ENCODE results near the gene GOLGB1.

DNA sequence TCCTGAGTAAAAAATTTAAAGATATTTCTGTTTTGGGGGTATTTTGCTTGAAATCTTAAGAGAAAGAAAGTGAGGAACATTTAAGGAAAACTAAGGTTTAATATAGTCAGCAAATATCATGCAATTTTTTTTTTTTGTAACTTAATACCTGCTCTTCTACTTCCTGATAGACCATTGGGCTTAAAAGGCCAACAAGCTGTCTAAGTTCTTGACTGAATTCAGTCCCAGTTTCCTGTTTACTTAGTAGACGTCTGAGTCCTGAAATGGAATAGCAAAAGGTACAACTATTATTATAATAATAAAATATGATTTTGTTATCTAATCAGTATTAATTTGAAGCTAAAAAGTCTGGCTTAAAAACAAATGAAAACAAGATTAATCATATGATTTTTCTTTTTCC, 47.4 kb upstream of the GOLGB1 start:
- TF ChIP-seq, protein P1, sequence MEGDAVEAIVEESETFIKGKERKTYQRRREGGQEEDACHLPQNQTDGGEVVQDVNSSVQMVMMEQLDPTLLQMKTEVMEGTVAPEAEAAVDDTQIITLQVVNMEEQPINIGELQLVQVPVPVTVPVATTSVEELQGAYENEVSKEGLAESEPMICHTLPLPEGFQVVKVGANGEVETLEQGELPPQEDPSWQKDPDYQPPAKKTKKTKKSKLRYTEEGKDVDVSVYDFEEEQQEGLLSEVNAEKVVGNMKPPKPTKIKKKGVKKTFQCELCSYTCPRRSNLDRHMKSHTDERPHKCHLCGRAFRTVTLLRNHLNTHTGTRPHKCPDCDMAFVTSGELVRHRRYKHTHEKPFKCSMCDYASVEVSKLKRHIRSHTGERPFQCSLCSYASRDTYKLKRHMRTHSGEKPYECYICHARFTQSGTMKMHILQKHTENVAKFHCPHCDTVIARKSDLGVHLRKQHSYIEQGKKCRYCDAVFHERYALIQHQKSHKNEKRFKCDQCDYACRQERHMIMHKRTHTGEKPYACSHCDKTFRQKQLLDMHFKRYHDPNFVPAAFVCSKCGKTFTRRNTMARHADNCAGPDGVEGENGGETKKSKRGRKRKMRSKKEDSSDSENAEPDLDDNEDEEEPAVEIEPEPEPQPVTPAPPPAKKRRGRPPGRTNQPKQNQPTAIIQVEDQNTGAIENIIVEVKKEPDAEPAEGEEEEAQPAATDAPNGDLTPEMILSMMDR (IDR thresholded peaks at IDR 0.05) = no peak
- no peak for TF ChIP-seq POLR2A (IDR thresholded peaks at IDR 0.05)
